ENCODE results near the gene RAB40C.

Gene RAB40C

GRCh38 chr16:647173-647902 lies 57.5 kb downstream of the RAB40C start:
- no peak for DNase-seq (ENCODE audit: low spot score)

GRCh38 chr16:648071-648780 lies 58.4 kb downstream of the RAB40C start:
- DNase-seq (ENCODE audit: low spot score), result peak; percentile 75

- DNase-seq (ENCODE audit: low spot score), result peak; percentile 100
Observed at GRCh38 chr16:648781-649589, 59.1 kb downstream of the RAB40C start, which contains the start of gene WDR90. TSS of gene WDR90 (plus strand) at chr16:649365. CDS start at chr16:649417, 52 bp downstream.

- DNase-seq (ENCODE audit: low spot score), result peak; percentile 41
Observed at GRCh38 chr16:649631-650030, 59.8 kb downstream of the RAB40C start.

GRCh38 chr16:651844-652243 lies 62.0 kb downstream of the RAB40C start:
- DNase-seq (ENCODE audit: low spot score), result no peak

- DNase-seq (ENCODE audit: low spot score), result no peak
Observed at GRCh38 chr16:652454-653305, 62.8 kb downstream of the RAB40C start.

GRCh38 chr16:654034-654433 lies 64.2 kb downstream of the RAB40C start:
- no peak for DNase-seq (ENCODE audit: low spot score)

GRCh38 chr16:657487-657886 lies 67.6 kb downstream of the RAB40C start:
- DNase-seq (ENCODE audit: low spot score), result no peak

- DNase-seq (ENCODE audit: low spot score), result no peak
Observed at GRCh38 chr16:658679-659571, 69.1 kb downstream of the RAB40C start.

- no peak for DNase-seq (ENCODE audit: low spot score)
Observed at GRCh38 chr16:659618-660017, 69.8 kb downstream of the RAB40C start.

- DNase-seq (ENCODE audit: low spot score), result no peak
Observed at GRCh38 chr16:660132-660458, 70.2 kb downstream of the RAB40C start.

- peak; percentile 97 for DNase-seq (ENCODE audit: low spot score)
Observed at GRCh38 chr16:660459-661183, 70.8 kb downstream of the RAB40C start.

GRCh38 chr16:661184-661821 lies 71.4 kb downstream of the RAB40C start:
- no peak for DNase-seq (ENCODE audit: low spot score)

- no peak for DNase-seq (ENCODE audit: low spot score)
Observed at GRCh38 chr16:662095-662494, 72.2 kb downstream of the RAB40C start.

GRCh38 chr16:662597-662996 lies 72.7 kb downstream of the RAB40C start:
- DNase-seq (ENCODE audit: low spot score), result no peak

- DNase-seq (ENCODE audit: low spot score), result no peak
Observed at GRCh38 chr16:666572-666971, 76.7 kb downstream of the RAB40C start.

- DNase-seq (ENCODE audit: low spot score), result no peak
Observed at GRCh38 chr16:667113-667779, 77.4 kb downstream of the RAB40C start.

- DNase-seq (ENCODE audit: low spot score), result peak; percentile 92
Observed at GRCh38 chr16:667780-668518, 78.1 kb downstream of the RAB40C start, which contains the start of gene RHOT2. TSS of gene RHOT2 (plus strand) at chr16:668132. CDS start at chr16:668200, 68 bp downstream.

Data from iPS-NIHi11 (cell line).